ENCODE results near the gene SLC8B1.
"Not testable (repeated sequence)": the region's sequence is repeated elsewhere in the genome, so short reads cannot be mapped to it uniquely, and the experiment has no call there.

Gene SLC8B1

GRCh38 chr12:113354192-113354591, 19.3 kb upstream of the SLC8B1 start:
- H3K27ac ChIP-seq (ENCODE audit: low read length); H3K36me3 ChIP-seq (ENCODE audit: control insufficient read depth, insufficient read depth, low read length); H3K4me1 ChIP-seq (ENCODE audit: control insufficient read depth, insufficient read depth, low read length); H3K27me3 ChIP-seq (ENCODE audit: control insufficient read depth, insufficient read depth, low read length); DNase-seq (ENCODE audit: low read depth, low spot score); H3K9me3 ChIP-seq (ENCODE audit: control insufficient read depth, insufficient read depth, low read length); H3K4me3 ChIP-seq (ENCODE audit: low read length): not testable (repeated sequence)
- no CpG with 5 or more reads among the region's 7 CpGs for WGBS (ENCODE audit: insufficient coverage, insufficient read length)

GRCh38 chr12:113351089-113351488, 16.2 kb upstream of the SLC8B1 start:
- H3K9me3 ChIP-seq (ENCODE audit: control insufficient read depth, insufficient read depth, low read length), result no peaks in the 10 kb centered on the region
- no peaks in the 10 kb centered on the region for H3K36me3 ChIP-seq (ENCODE audit: control insufficient read depth, insufficient read depth, low read length)
- H3K27me3 ChIP-seq (ENCODE audit: control insufficient read depth, insufficient read depth, low read length), result no peaks in the 10 kb centered on the region
- H3K27ac ChIP-seq (ENCODE audit: low read length), result no peak overlapping the region
- H3K4me1 ChIP-seq (ENCODE audit: control insufficient read depth, insufficient read depth, low read length), result no peaks in the 10 kb centered on the region; the same call in 1 of the 2 replicates
- DNase-seq (ENCODE audit: low read depth, low spot score), result no peak
- H3K4me3 ChIP-seq (ENCODE audit: low read length), result no peak overlapping the region

- peak; percentile 50 for DNase-seq (ENCODE audit: low read depth, low spot score)
- Histone ChIP-seq H3K36me3 (ENCODE audit: control insufficient read depth, insufficient read depth, low read length) (no peaks in the 10 kb centered on the region), H3K27ac (ENCODE audit: low read length) (no peak overlapping the region), H3K4me1 (ENCODE audit: control insufficient read depth, insufficient read depth, low read length) (no peaks in the 10 kb centered on the region; the same call in 1 of the 2 replicates), H3K4me3 (ENCODE audit: low read length) (no peak overlapping the region), H3K27me3 (ENCODE audit: control insufficient read depth, insufficient read depth, low read length) (no peaks in the 10 kb centered on the region), H3K9me3 (ENCODE audit: control insufficient read depth, insufficient read depth, low read length) (no peaks in the 10 kb centered on the region)
- WGBS (ENCODE audit: insufficient coverage, insufficient read length), result no CpG with 5 or more reads among the region's 19 CpGs
Measured at GRCh38 chr12:113348849-113349536, 14.1 kb upstream of the SLC8B1 start.

- Histone ChIP-seq H3K4me3 (ENCODE audit: low read length) (no peak overlapping the region), H3K4me1 (ENCODE audit: control insufficient read depth, insufficient read depth, low read length) (no peaks in the 10 kb centered on the region; the same call in 1 of the 2 replicates), H3K36me3 (ENCODE audit: control insufficient read depth, insufficient read depth, low read length) (no peaks in the 10 kb centered on the region), H3K27ac (ENCODE audit: low read length) (no peak overlapping the region), H3K27me3 (ENCODE audit: control insufficient read depth, insufficient read depth, low read length) (no peaks in the 10 kb centered on the region), H3K9me3 (ENCODE audit: control insufficient read depth, insufficient read depth, low read length) (no peaks in the 10 kb centered on the region)
- no peak for DNase-seq (ENCODE audit: low read depth, low spot score)
- WGBS (ENCODE audit: insufficient coverage, insufficient read length), result no CpG with 5 or more reads among the region's 2 CpGs
Measured at GRCh38 chr12:113347892-113348291, 13.0 kb upstream of the SLC8B1 start.

- WGBS (ENCODE audit: insufficient coverage, insufficient read length), result 100% methylated on average over 1 of the region's 3 CpGs
- no peak overlapping the region for H3K4me3 ChIP-seq (ENCODE audit: low read length)
- H3K27me3 ChIP-seq (ENCODE audit: control insufficient read depth, insufficient read depth, low read length), result no peaks in the 10 kb centered on the region
- no peaks in the 10 kb centered on the region for H3K36me3 ChIP-seq (ENCODE audit: control insufficient read depth, insufficient read depth, low read length)
- no peaks in the 10 kb centered on the region for H3K9me3 ChIP-seq (ENCODE audit: control insufficient read depth, insufficient read depth, low read length)
- H3K27ac ChIP-seq (ENCODE audit: low read length), result no peak overlapping the region
- no peaks in the 10 kb centered on the region; the same call in 1 of the 2 replicates for H3K4me1 ChIP-seq (ENCODE audit: control insufficient read depth, insufficient read depth, low read length)
- DNase-seq (ENCODE audit: low read depth, low spot score), result no peak
Measured at GRCh38 chr12:113347107-113347506, 12.2 kb upstream of the SLC8B1 start.

GRCh38 chr12:113346353-113346752, 11.4 kb upstream of the SLC8B1 start:
- Histone ChIP-seq H3K4me1 (ENCODE audit: control insufficient read depth, insufficient read depth, low read length) (no peaks in the 10 kb centered on the region; the same call in 1 of the 2 replicates), H3K36me3 (ENCODE audit: control insufficient read depth, insufficient read depth, low read length) (no peaks in the 10 kb centered on the region), H3K27me3 (ENCODE audit: control insufficient read depth, insufficient read depth, low read length) (no peaks in the 10 kb centered on the region), H3K4me3 (ENCODE audit: low read length) (no peak overlapping the region), H3K27ac (ENCODE audit: low read length) (no peak overlapping the region), H3K9me3 (ENCODE audit: control insufficient read depth, insufficient read depth, low read length) (no peaks in the 10 kb centered on the region)
- no CpG with 5 or more reads among the region's 5 CpGs for WGBS (ENCODE audit: insufficient coverage, insufficient read length)
- DNase-seq (ENCODE audit: low read depth, low spot score), result no peak

- no peak for DNase-seq (ENCODE audit: low read depth, low spot score)
- Histone ChIP-seq H3K36me3 (ENCODE audit: control insufficient read depth, insufficient read depth, low read length) (no peaks in the 10 kb centered on the region), H3K9me3 (ENCODE audit: control insufficient read depth, insufficient read depth, low read length) (no peaks in the 10 kb centered on the region), H3K27ac (ENCODE audit: low read length) (no peak overlapping the region), H3K4me1 (ENCODE audit: control insufficient read depth, insufficient read depth, low read length) (no peaks in the 10 kb centered on the region; the same call in 1 of the 2 replicates), H3K4me3 (ENCODE audit: low read length) (no peak overlapping the region), H3K27me3 (ENCODE audit: control insufficient read depth, insufficient read depth, low read length) (no peaks in the 10 kb centered on the region)
- WGBS (ENCODE audit: insufficient coverage, insufficient read length), result no CpG with 5 or more reads among the region's 6 CpGs
Measured at GRCh38 chr12:113345318-113345717, 10.4 kb upstream of the SLC8B1 start.

- Histone ChIP-seq H3K27ac (ENCODE audit: low read length) (no peak overlapping the region), H3K27me3 (ENCODE audit: control insufficient read depth, insufficient read depth, low read length) (no peaks in the 10 kb centered on the region), H3K4me3 (ENCODE audit: low read length) (no peak overlapping the region), H3K36me3 (ENCODE audit: control insufficient read depth, insufficient read depth, low read length) (no peaks in the 10 kb centered on the region), H3K4me1 (ENCODE audit: control insufficient read depth, insufficient read depth, low read length) (no peaks in the 10 kb centered on the region), H3K9me3 (ENCODE audit: control insufficient read depth, insufficient read depth, low read length) (no peaks in the 10 kb centered on the region)
- no peak for DNase-seq (ENCODE audit: low read depth, low spot score)
- no CpG with 5 or more reads among the region's 6 CpGs for WGBS (ENCODE audit: insufficient coverage, insufficient read length)
Measured at GRCh38 chr12:113341535-113341934, 6.6 kb upstream of the SLC8B1 start.

- no peaks in the 10 kb centered on the region for H3K9me3 ChIP-seq (ENCODE audit: control insufficient read depth, insufficient read depth, low read length)
- H3K36me3 ChIP-seq (ENCODE audit: control insufficient read depth, insufficient read depth, low read length), result no peaks in the 10 kb centered on the region
- no peak overlapping the region for H3K27ac ChIP-seq (ENCODE audit: low read length)
- no peaks in the 10 kb centered on the region for H3K27me3 ChIP-seq (ENCODE audit: control insufficient read depth, insufficient read depth, low read length)
- no peak overlapping the region for H3K4me3 ChIP-seq (ENCODE audit: low read length)
- no CpG with 5 or more reads among the region's 3 CpGs for WGBS (ENCODE audit: insufficient coverage, insufficient read length)
- no peak for DNase-seq (ENCODE audit: low read depth, low spot score)
- H3K4me1 ChIP-seq (ENCODE audit: control insufficient read depth, insufficient read depth, low read length), result no peaks in the 10 kb centered on the region
Measured at GRCh38 chr12:113340061-113340460, 5.2 kb upstream of the SLC8B1 start.

GRCh38 chr12:113339540-113339939, 4.6 kb upstream of the SLC8B1 start:
- no peak overlapping the region for H3K4me3 ChIP-seq (ENCODE audit: low read length)
- DNase-seq (ENCODE audit: low read depth, low spot score), result no peak
- H3K9me3 ChIP-seq (ENCODE audit: control insufficient read depth, insufficient read depth, low read length), result no peaks in the 10 kb centered on the region
- WGBS (ENCODE audit: insufficient coverage, insufficient read length), result no CpG with 5 or more reads among the region's 5 CpGs
- H3K4me1 ChIP-seq (ENCODE audit: control insufficient read depth, insufficient read depth, low read length), result no peaks in the 10 kb centered on the region
- no peak overlapping the region for H3K27ac ChIP-seq (ENCODE audit: low read length)
- no peaks in the 10 kb centered on the region; the same call in 1 of the 2 replicates for H3K27me3 ChIP-seq (ENCODE audit: control insufficient read depth, insufficient read depth, low read length)
- no peaks in the 10 kb centered on the region for H3K36me3 ChIP-seq (ENCODE audit: control insufficient read depth, insufficient read depth, low read length)

All from iPS DF 6.9 (cell line).